Liver (tissue), 3 donors: Measurements from ENCODE around the gene SNX9.

ENCODE experiments used
- CTCF ChIP-seq: fragments of 150-350 bp; IDR thresholded peaks from 2 replicates; pipeline ENCODE4 v1.5.1; 2017; ENCODE audit warnings: improper control_type of control experiment, low read depth, low read length; ENCODE audit not compliant: missing input control
- HNF4A ChIP-seq, 2 donors: conservative IDR thresholded peaks; 2 replicates each; pipeline ENCODE4 v1.6.1; 2016; ENCODE audit warnings: antibody characterized with exemption in 2 of 2, mild to moderate bottlenecking in 2 of 2
- ZBTB33 ChIP-seq: IDR thresholded peaks from 2 replicates; pipeline ENCODE4 v1.6.1; 2016; ENCODE audit warnings: antibody characterized with exemption
- donor health status: healthy.
- donor health status: healthy.

- no peak for TF ChIP-seq CTCF
- TF ChIP-seq ZBTB33 = no peak
- TF ChIP-seq HNF4A (conservative IDR thresholded peaks at IDR 0.05) = no peak
Measured at GRCh38 chr6:157840261-157840660, 17.2 kb downstream of the SNX9 start.
